A673 (cell line): ENCODE measurements around the gene CD300LF.

ENCODE experiments used
- EZH2 ChIP-seq: fragments of 200-600 bp; sonication (generic); IDR thresholded peaks from 2 replicates; pipeline ENCODE4 v1.6.1; 2017; ENCODE audit warnings: borderline replicate concordance, low read depth, mild to moderate bottlenecking, mixed read lengths, antibody characterized with exemption, low read length; ENCODE audit not compliant: poor library complexity, severe bottlenecking
- TF ChIP-seq, protein P1 (sequence below): fragments of 300-800, 200-600 bp; sonication (generic); conservative IDR thresholded peaks from 2 replicates; pipeline ENCODE4 v1.5.1; 2017; ENCODE audit warnings: low read depth, mild to moderate bottlenecking, antibody characterized with exemption, low read length, moderate library complexity, mixed read lengths

DNA sequence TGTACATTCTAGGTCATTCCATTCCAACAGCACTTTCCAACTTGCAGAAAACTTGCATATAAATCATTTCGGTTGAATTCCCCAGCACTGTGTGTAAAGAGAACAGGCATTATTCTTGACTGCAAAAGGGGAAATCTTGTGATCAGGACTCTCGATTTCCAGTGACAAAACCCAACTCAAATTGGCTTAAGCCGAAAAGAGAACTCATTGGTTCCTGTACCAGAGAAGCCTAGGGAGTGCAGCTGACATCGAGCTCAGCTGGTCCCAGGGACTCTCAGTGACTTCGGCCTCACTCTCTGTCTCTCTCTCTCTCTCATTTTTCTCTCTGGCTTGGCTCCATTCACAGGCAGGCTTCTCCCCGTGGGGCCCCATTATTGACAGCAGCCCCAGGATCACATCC lies 30.7 kb downstream of the CD300LF start:
- TF ChIP-seq, protein P1, sequence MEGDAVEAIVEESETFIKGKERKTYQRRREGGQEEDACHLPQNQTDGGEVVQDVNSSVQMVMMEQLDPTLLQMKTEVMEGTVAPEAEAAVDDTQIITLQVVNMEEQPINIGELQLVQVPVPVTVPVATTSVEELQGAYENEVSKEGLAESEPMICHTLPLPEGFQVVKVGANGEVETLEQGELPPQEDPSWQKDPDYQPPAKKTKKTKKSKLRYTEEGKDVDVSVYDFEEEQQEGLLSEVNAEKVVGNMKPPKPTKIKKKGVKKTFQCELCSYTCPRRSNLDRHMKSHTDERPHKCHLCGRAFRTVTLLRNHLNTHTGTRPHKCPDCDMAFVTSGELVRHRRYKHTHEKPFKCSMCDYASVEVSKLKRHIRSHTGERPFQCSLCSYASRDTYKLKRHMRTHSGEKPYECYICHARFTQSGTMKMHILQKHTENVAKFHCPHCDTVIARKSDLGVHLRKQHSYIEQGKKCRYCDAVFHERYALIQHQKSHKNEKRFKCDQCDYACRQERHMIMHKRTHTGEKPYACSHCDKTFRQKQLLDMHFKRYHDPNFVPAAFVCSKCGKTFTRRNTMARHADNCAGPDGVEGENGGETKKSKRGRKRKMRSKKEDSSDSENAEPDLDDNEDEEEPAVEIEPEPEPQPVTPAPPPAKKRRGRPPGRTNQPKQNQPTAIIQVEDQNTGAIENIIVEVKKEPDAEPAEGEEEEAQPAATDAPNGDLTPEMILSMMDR = no peak
- TF ChIP-seq EZH2 = no peak
